Loucy (cell line): ENCODE measurements around the gene GAL3ST2.

Experiments used
- H2AFZ ChIP-seq: fragments of 200-600 bp; sonication (generic); 2 replicates; pipeline ENCODE4 v1.6.0; 2016; ENCODE audit warnings: antibody characterized with exemption, mild to moderate bottlenecking, low read length, moderate library complexity
- H3F3A ChIP-seq: fragments of 200-600 bp; 2 replicates; pipeline ENCODE4 v1.6.0; 2016; ENCODE audit warnings: antibody characterized with exemption, low read depth, mild to moderate bottlenecking
- H3K27me3 ChIP-seq: fragments of 200-600 bp; sonication (generic); 2 replicates; pipeline ENCODE4 v1.6.1; 2014; ENCODE audit warnings: low read length, mild to moderate bottlenecking; ENCODE audit not compliant: insufficient read depth, poor library complexity, severe bottlenecking
- H3K36me3 ChIP-seq: fragments of 200-600 bp; sonication (generic); 2 replicates; pipeline ENCODE4 v1.6.1; 2016; ENCODE audit warnings: low read length; ENCODE audit not compliant: insufficient read depth
- H3K4me1 ChIP-seq: fragments of 200-600 bp; sonication (generic); 2 replicates; pipeline ENCODE4 v1.5.1; 2014; ENCODE audit warnings: low read length, mild to moderate bottlenecking; ENCODE audit not compliant: insufficient read depth, poor library complexity, severe bottlenecking
- H3K4me2 ChIP-seq: fragments of 200-600 bp; sonication (generic); 2 replicates; pipeline ENCODE4 v1.6.0; 2014; ENCODE audit warnings: antibody characterized with exemption, low read length, low read depth, mild to moderate bottlenecking; ENCODE audit not compliant: poor library complexity, severe bottlenecking
- H3K4me3 ChIP-seq: fragments of 200-600 bp; sonication (generic); 2 replicates; pipeline ENCODE4 v1.5.1; 2014; ENCODE audit warnings: low read length, mild to moderate bottlenecking, mixed read lengths; ENCODE audit not compliant: poor library complexity, severe bottlenecking
- H3K79me2 ChIP-seq: fragments of 200-600 bp; sonication (generic); 2 replicates; pipeline ENCODE4 v1.6.1; 2014; ENCODE audit warnings: low read length; ENCODE audit not compliant: insufficient read depth
- H3K9ac ChIP-seq: fragments of 200-600 bp; sonication (generic); 2 replicates; pipeline ENCODE4 v1.6.0; 2014; ENCODE audit warnings: mild to moderate bottlenecking, low read depth, low read length, moderate library complexity; ENCODE audit not compliant: poor library complexity, severe bottlenecking
- H3K9me2 ChIP-seq: fragments of 200-600 bp; sonication (generic); replicated peaks from 2 replicates; pipeline ENCODE4 v1.6.1; 2016; ENCODE audit warnings: low read depth, low read length, mixed read lengths
- H3K9me3 ChIP-seq: fragments of 200-600 bp; sonication (generic); 2 replicates; pipeline ENCODE4 v1.6.1; 2014; ENCODE audit warnings: mild to moderate bottlenecking, antibody characterized with exemption, low read length, low read depth; ENCODE audit not compliant: insufficient read depth
- H4K20me1 ChIP-seq: fragments of 200-600 bp; sonication (generic); 2 replicates; pipeline ENCODE4 v1.6.0; 2014; ENCODE audit warnings: antibody characterized with exemption, low read length, mild to moderate bottlenecking; ENCODE audit not compliant: insufficient read depth, poor library complexity, severe bottlenecking
- EZH2phosphoT487 ChIP-seq: fragments of 200-600 bp; IDR thresholded peaks from 2 replicates; pipeline ENCODE4 v1.6.1; 2018; ENCODE audit warnings: antibody characterized with exemption, mild to moderate bottlenecking, moderate library complexity, borderline replicate concordance
- TF ChIP-seq, protein P1 (sequence below): fragments of 200-600 bp; sonication (generic); conservative IDR thresholded peaks from 2 replicates; pipeline ENCODE4 v1.5.1; 2014; ENCODE audit warnings: mild to moderate bottlenecking, antibody characterized with exemption, low read length

Gene GAL3ST2

GRCh38 chr2:241810307-241811200 is 33.9 kb downstream of the GAL3ST2 start:
- no peaks in the 10 kb centered on the region for H3K9me2 ChIP-seq
- no peaks in the 10 kb centered on the region for H3K36me3 ChIP-seq
- H3F3A ChIP-seq, result no peaks in the 10 kb centered on the region
- TF ChIP-seq, protein P1, sequence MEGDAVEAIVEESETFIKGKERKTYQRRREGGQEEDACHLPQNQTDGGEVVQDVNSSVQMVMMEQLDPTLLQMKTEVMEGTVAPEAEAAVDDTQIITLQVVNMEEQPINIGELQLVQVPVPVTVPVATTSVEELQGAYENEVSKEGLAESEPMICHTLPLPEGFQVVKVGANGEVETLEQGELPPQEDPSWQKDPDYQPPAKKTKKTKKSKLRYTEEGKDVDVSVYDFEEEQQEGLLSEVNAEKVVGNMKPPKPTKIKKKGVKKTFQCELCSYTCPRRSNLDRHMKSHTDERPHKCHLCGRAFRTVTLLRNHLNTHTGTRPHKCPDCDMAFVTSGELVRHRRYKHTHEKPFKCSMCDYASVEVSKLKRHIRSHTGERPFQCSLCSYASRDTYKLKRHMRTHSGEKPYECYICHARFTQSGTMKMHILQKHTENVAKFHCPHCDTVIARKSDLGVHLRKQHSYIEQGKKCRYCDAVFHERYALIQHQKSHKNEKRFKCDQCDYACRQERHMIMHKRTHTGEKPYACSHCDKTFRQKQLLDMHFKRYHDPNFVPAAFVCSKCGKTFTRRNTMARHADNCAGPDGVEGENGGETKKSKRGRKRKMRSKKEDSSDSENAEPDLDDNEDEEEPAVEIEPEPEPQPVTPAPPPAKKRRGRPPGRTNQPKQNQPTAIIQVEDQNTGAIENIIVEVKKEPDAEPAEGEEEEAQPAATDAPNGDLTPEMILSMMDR, result no peak
- no peak for TF ChIP-seq EZH2phosphoT487
- H3K4me3 ChIP-seq, result no peak overlapping the region
- H4K20me1 ChIP-seq, result no peaks in the 10 kb centered on the region
- no peaks in the 10 kb centered on the region for H3K79me2 ChIP-seq
- H3K9ac ChIP-seq, result no peak overlapping the region
- no peak overlapping the region for H2AFZ ChIP-seq
- H3K4me1 ChIP-seq, result peaks cover 3% of the 10 kb centered on the region
- no peak overlapping the region for H3K4me2 ChIP-seq
- H3K9me3 ChIP-seq, result no peaks in the 10 kb centered on the region
- H3K27me3 ChIP-seq, result no peaks in the 10 kb centered on the region

DNA sequence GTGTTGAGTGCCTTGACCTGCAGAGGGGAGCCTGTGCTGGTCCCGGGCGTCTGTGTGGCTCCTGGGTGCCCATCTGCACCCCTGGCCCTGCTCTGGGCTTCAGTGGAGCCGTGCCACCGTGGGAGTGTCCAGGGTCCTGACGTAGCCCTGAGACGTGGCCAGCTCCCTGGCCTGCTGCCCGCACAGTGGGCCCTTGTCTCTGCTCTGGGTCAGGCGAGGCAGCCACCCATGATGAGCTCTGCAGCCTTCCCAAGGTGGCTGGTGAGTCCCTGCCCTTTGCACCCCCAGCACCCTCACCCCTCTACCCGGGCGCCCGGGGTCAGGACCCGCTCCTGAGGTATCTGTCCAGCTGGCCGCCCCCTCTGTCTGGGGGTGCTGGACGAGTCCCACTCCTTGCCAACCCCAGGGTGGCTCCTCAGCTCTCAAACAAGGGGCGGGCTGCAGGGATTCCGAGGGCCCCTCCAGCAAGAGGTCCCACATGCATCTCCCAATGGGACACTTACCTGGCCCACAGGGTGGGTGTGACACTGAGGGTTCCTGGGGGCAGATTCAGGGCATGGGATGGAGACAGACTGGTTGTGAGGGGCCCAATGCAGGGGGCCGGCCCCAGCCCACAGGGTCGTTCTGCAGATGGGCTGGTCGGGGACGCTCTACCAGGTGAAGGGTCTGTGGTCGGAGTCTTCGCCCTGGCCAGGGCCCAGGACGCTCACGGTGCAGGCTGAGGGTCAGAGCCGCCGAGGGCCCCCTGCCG is 34.8 kb downstream of the GAL3ST2 start:
- Histone ChIP-seq H3K36me3 (no peaks in the 10 kb centered on the region), H4K20me1 (no peaks in the 10 kb centered on the region), H2AFZ (no peak overlapping the region), H3K9me2 (no peaks in the 10 kb centered on the region), H3K4me1 (peaks cover 3% of the 10 kb centered on the region), H3K9ac (no peak overlapping the region), H3K27me3 (no peaks in the 10 kb centered on the region), H3K9me3 (no peaks in the 10 kb centered on the region), H3K4me3 (no peak overlapping the region), H3K79me2 (no peaks in the 10 kb centered on the region), H3K4me2 (no peak overlapping the region), H3F3A (no peaks in the 10 kb centered on the region)
- TF ChIP-seq EZH2phosphoT487, result no peak
- TF ChIP-seq, protein P1, result no peak

- Histone ChIP-seq H3K79me2 (no peaks in the 10 kb centered on the region), H3K4me2 (no peak overlapping the region), H3K27me3 (no peaks in the 10 kb centered on the region), H3K9me2 (no peaks in the 10 kb centered on the region), H4K20me1 (no peaks in the 10 kb centered on the region), H3K36me3 (no peaks in the 10 kb centered on the region), H2AFZ (no peak overlapping the region), H3K4me1 (peaks cover 3% of the 10 kb centered on the region), H3F3A (no peaks in the 10 kb centered on the region), H3K9me3 (no peaks in the 10 kb centered on the region), H3K4me3 (no peak overlapping the region), H3K9ac (no peak overlapping the region)
- no peak for TF ChIP-seq EZH2phosphoT487
- TF ChIP-seq, protein P1, result no peak
Measured at GRCh38 chr2:241811952-241812729, 35.5 kb downstream of the GAL3ST2 start.
